DND-41 (cell line): ENCODE measurements around the gene NELFB.
A peak's percentile ranks its signal among the peaks of the same experiment; 100 is the strongest.

ENCODE experiments used
- ATAC-seq: fragments of 200-7000 bp; cut with Tn5 transposase; 3 replicates; pipeline ENCODE4 v1.9.1; 2021; ENCODE audit warnings: low read depth; ENCODE audit not compliant: insufficient read depth
- DNase-seq: peaks from one replicate; pipeline ENCODE4 v3.0.0-alpha.2; 2020
- H2AFZ ChIP-seq: 2 replicates; pipeline ENCODE4 v1.6.0; 2012; ENCODE audit warnings: low read depth, low read length
- H3K27ac ChIP-seq: 2 replicates; pipeline ENCODE4 v1.5.1; 2012; ENCODE audit warnings: low read length, inconsistent platforms
- H3K27me3 ChIP-seq: fragments of 200-600 bp; sonication (generic); 2 replicates; pipeline ENCODE4 v1.6.0; 2012; ENCODE audit warnings: low read length, mild to moderate bottlenecking, inconsistent platforms; ENCODE audit not compliant: insufficient read depth, poor library complexity
- H3K36me3 ChIP-seq: 2 replicates; pipeline ENCODE4 v1.5.1; 2012; ENCODE audit warnings: low read length, inconsistent platforms; ENCODE audit not compliant: insufficient read depth
- H3K4me1 ChIP-seq: 2 replicates; pipeline ENCODE4 v1.5.1; 2012; ENCODE audit warnings: mild to moderate bottlenecking, low read length; ENCODE audit not compliant: insufficient read depth
- H3K4me2 ChIP-seq: 2 replicates; pipeline ENCODE4 v1.6.0; 2012; ENCODE audit warnings: mild to moderate bottlenecking, moderate library complexity, low read length, inconsistent platforms; ENCODE audit not compliant: insufficient read depth
- H3K4me3 ChIP-seq, 2 experiments: fragments of 200-600 bp in 1 of 2; shearing (Covaris generic) in 1 of 2; 2 replicates each; pipeline ENCODE4 v1.5.1; 2012 to 2016; ENCODE audit warnings: inconsistent platforms in 2 of 2, low read length in 2 of 2, mild to moderate bottlenecking in 2 of 2, low read depth in 1 of 2, moderate library complexity in 1 of 2
- H3K79me2 ChIP-seq: 2 replicates; pipeline ENCODE4 v1.6.0; 2012; ENCODE audit warnings: low read length, inconsistent platforms; ENCODE audit not compliant: insufficient read depth
- H3K9ac ChIP-seq: 2 replicates; pipeline ENCODE4 v1.6.0; 2012; ENCODE audit warnings: low read depth, mild to moderate bottlenecking, inconsistent platforms, low read length, moderate library complexity
- H3K9me3 ChIP-seq: 2 replicates; pipeline ENCODE4 v1.5.1; 2012; ENCODE audit warnings: low read length, moderate library complexity, mild to moderate bottlenecking, inconsistent platforms; ENCODE audit not compliant: insufficient read depth, severe bottlenecking
- H4K20me1 ChIP-seq: 2 replicates; pipeline ENCODE4 v1.6.0; 2012; ENCODE audit warnings: low read length; ENCODE audit not compliant: insufficient read depth
- EZH2 ChIP-seq: IDR thresholded peaks from 3 replicates; pipeline ENCODE4 v1.6.1; 2012; ENCODE audit warnings: borderline replicate concordance, low read depth, mild to moderate bottlenecking, moderate library complexity, low read length, inconsistent platforms; ENCODE audit not compliant: severe bottlenecking
- TF ChIP-seq, protein P1 (sequence below): IDR thresholded peaks from 2 replicates; pipeline ENCODE4 v1.5.1; 2012; ENCODE audit warnings: borderline replicate concordance, low read length, moderate library complexity, mild to moderate bottlenecking; ENCODE audit not compliant: poor library complexity, severe bottlenecking; ENCODE audit errors: extremely low read depth

NELFB gene

DNA sequence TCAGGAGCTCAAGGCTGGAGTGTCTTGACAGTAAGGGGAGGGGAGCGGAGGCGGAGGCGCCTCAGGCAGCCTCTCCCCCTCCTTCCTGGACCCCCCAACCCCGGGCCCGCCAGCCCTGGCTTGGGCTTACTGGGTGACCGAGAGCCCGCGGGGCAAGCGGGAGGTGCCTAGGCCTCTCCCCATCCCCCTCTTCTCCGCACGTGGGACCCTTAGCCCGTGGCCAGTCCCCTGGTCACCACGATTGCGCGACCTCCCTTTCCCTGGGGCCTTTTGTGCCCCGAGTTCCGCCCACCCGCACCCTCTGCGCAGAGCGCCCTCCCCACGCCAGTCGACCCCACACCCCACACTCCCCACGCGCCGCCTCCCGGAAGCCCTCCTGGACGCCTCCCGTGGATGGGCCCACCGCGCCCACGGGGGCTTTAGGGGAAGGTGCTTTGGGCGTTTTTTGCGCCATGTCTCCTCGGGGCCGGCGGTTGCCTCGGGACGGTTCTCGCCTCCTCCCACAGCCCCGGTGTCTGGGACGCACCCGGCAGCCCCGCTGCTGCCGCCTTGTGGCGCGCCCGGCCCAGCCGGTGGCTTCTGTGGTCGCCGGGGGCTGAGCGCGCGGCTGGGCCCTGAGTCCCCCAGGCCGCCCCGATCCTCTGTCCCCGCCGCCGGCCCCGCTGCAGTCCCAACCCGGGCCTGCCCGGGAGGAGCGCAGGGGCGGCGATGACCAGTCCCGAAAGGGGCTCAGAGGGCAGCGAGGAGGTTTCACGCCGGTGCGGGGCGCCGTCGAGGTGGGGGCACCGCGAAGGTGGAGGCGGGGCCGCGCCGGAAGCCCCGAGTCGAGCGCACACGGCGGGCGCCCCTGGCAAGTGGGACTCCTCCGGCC is 25.6 kb downstream of the NELFB start:
- H3K36me3 ChIP-seq: no peaks in the 10 kb centered on the region
- H4K20me1 ChIP-seq: no peaks in the 10 kb centered on the region
- H3K27ac ChIP-seq: no peak overlapping the region
- H3K79me2 ChIP-seq: no peaks in the 10 kb centered on the region
- ATAC-seq (no peak), DNase-seq (no peak)
- TF ChIP-seq, protein P1, sequence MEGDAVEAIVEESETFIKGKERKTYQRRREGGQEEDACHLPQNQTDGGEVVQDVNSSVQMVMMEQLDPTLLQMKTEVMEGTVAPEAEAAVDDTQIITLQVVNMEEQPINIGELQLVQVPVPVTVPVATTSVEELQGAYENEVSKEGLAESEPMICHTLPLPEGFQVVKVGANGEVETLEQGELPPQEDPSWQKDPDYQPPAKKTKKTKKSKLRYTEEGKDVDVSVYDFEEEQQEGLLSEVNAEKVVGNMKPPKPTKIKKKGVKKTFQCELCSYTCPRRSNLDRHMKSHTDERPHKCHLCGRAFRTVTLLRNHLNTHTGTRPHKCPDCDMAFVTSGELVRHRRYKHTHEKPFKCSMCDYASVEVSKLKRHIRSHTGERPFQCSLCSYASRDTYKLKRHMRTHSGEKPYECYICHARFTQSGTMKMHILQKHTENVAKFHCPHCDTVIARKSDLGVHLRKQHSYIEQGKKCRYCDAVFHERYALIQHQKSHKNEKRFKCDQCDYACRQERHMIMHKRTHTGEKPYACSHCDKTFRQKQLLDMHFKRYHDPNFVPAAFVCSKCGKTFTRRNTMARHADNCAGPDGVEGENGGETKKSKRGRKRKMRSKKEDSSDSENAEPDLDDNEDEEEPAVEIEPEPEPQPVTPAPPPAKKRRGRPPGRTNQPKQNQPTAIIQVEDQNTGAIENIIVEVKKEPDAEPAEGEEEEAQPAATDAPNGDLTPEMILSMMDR: no peak
- no peak for TF ChIP-seq EZH2
- no peak overlapping the region for H3K4me3 ChIP-seq
- H3K4me2 ChIP-seq: no peak overlapping the region
- H3K9me3 ChIP-seq: no peaks in the 10 kb centered on the region
- H2AFZ ChIP-seq: no peak overlapping the region
- no peak overlapping the region for H3K9ac ChIP-seq
- H3K27me3 ChIP-seq: no peaks in the 10 kb centered on the region
- H3K4me1 ChIP-seq: no peaks in the 10 kb centered on the region

DNA sequence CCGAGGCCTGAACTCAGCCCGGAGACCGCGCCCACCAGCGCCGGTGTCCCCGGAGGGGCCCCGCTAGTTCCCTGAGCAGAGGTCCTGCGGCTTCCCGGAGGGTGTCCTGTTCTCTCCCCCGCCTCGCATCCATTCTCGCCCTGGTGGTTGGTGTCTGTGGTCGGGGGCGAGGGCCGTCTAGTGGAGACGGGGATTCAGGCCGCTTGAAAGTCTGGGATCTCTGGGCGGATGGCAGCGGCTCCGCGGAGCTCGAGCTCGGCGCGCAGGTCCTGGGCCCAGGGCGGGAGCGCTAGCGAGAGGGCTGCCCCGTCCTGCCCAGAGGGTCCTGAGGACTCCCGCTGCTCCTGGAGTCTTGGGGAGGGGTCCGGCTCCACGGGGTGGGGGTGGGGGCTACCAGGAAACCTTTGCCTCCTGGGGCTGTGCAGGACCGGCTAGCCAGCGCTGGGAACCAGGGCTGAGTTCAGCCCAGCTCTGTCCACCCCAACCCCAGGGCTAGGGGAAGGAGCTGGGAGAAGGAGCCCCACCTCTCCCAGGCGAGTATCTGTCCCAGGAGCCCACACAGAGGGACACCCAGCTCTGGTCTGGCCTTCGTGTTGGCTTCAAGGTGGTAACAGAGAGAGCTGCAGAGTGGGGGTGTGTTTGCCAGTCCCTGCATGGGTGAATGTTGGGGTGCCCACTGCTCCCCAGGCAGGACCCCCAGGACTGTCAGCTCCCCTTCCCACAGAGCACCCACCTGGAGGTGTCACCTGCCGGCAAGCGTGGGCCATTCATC is 26.4 kb downstream of the NELFB start:
- DNase-seq (no peak), ATAC-seq (no peak)
- H4K20me1 ChIP-seq: no peaks in the 10 kb centered on the region
- H3K4me1 ChIP-seq: no peaks in the 10 kb centered on the region
- no peak overlapping the region for H3K4me3 ChIP-seq
- H3K4me2 ChIP-seq: no peak overlapping the region
- no peaks in the 10 kb centered on the region for H3K79me2 ChIP-seq
- no peak overlapping the region for H3K27ac ChIP-seq
- H3K27me3 ChIP-seq: no peaks in the 10 kb centered on the region
- no peaks in the 10 kb centered on the region for H3K36me3 ChIP-seq
- H3K9me3 ChIP-seq: no peaks in the 10 kb centered on the region
- TF ChIP-seq, protein P1: no peak
- no peak for TF ChIP-seq EZH2
- no peak overlapping the region for H3K9ac ChIP-seq
- no peak overlapping the region for H2AFZ ChIP-seq

DNA sequence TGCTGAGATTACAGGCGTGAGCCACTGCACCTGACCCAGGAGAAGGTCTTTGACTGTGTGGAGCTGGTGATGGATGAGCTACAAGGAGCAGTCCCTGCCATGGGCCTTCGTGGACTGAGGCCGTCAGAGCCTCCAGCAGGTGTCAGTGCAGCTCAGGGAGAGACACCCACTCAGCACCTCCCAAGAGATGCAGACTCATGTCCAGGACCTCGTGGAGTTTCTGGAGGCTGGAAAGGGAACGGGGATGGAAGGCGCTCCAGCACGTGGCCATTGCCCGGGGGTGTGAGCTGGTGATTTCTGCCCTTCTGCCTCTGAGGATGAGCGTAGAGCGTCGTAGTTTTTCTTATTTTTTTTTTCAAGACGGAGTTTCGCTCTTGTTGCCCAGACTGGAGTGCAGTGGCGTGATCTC is 31.9 kb downstream of the NELFB start:
- peak; percentile 85 for ATAC-seq
- no peak overlapping the region for H3K27ac ChIP-seq

More for the DNA sequence above, 31.9 kb downstream of the NELFB start:
- H3K4me1 ChIP-seq: no peaks in the 10 kb centered on the region
- no peak overlapping the region for H3K4me2 ChIP-seq
- H3K27me3 ChIP-seq: no peaks in the 10 kb centered on the region
- H4K20me1 ChIP-seq: no peaks in the 10 kb centered on the region
- H3K36me3 ChIP-seq: no peaks in the 10 kb centered on the region
- H3K4me3 ChIP-seq: no peak overlapping the region
- peak; percentile 51 for DNase-seq
- H3K9me3 ChIP-seq: no peaks in the 10 kb centered on the region
- no peak overlapping the region for H3K9ac ChIP-seq
- TF ChIP-seq, protein P1: peak; percentile 70
- TF ChIP-seq EZH2: no peak
- H2AFZ ChIP-seq: no peak overlapping the region
- H3K79me2 ChIP-seq: no peaks in the 10 kb centered on the region
